Lower leg skin (tissue), 3 donors: ENCODE measurements around the gene ZNF248.

Experiments used
- POLR2A ChIP-seq, 2 donors: fragments of 450-650 bp; IDR thresholded peaks; one replicate each; pipeline ENCODE4 v1.6.1; 2016 to 2017; ENCODE audit warnings: antibody characterized with exemption in 2 of 2, mild to moderate bottlenecking in 1 of 2, moderate library complexity in 1 of 2
- TF ChIP-seq, protein P1 (sequence below), 3 donors: fragments of 450-650 bp; IDR thresholded peaks; one replicate each; pipeline ENCODE4 v1.5.1; 2016; ENCODE audit warnings: antibody characterized with exemption in 3 of 3, mild to moderate bottlenecking in 3 of 3, moderate library complexity in 2 of 3

DNA sequence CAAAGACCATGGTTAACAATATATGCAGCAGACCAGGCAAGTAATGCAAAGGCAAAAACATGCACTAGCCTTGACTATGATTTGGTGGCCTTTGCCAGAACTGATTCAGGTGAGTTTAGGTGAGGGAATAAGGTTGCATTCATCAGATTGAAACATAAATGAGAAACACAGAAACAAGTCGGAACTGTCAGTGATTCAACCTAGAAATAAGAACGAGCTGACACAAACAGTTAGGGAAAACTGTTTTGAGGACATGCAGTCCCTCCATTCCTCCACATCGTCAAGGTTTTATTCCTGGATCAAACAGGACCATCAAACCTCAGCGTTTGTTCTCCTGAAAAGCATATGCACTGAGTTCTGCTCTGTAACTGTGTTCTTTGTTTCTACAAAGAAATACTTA, 1.8 kb downstream of the ZNF248 start:
- TF ChIP-seq, protein P1, sequence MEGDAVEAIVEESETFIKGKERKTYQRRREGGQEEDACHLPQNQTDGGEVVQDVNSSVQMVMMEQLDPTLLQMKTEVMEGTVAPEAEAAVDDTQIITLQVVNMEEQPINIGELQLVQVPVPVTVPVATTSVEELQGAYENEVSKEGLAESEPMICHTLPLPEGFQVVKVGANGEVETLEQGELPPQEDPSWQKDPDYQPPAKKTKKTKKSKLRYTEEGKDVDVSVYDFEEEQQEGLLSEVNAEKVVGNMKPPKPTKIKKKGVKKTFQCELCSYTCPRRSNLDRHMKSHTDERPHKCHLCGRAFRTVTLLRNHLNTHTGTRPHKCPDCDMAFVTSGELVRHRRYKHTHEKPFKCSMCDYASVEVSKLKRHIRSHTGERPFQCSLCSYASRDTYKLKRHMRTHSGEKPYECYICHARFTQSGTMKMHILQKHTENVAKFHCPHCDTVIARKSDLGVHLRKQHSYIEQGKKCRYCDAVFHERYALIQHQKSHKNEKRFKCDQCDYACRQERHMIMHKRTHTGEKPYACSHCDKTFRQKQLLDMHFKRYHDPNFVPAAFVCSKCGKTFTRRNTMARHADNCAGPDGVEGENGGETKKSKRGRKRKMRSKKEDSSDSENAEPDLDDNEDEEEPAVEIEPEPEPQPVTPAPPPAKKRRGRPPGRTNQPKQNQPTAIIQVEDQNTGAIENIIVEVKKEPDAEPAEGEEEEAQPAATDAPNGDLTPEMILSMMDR (IDR thresholded peaks at IDR 0.05), result no peak
- TF ChIP-seq POLR2A (IDR thresholded peaks at IDR 0.05), result no peak
